GM12878 (cell line): ENCODE measurements around the gene EP400.

ENCODE experiments used
- CTCF ChIP-seq, 3 experiments: IDR thresholded peaks in 2 of 3; conservative IDR thresholded peaks in 1 of 3; 2 replicates each; pipeline ENCODE4 v1.5.1; 2011; ENCODE audit warnings: low read depth in 3 of 3, low read length in 3 of 3, mild to moderate bottlenecking in 3 of 3, control low read depth in 2 of 3, moderate library complexity in 2 of 3, inconsistent platforms in 1 of 3, mixed read lengths in 1 of 3; ENCODE audit not compliant: control insufficient read depth in 2 of 3, insufficient read depth in 1 of 3; ENCODE audit errors: extremely low read depth in 1 of 3
- EP300 ChIP-seq, 2 experiments: fragments of 150-350 bp in 1 of 2; IDR thresholded peaks; 2 replicates each; pipeline ENCODE4 v1.6.1; 2011 to 2012; ENCODE audit warnings: low read depth in 2 of 2, low read length in 2 of 2, borderline replicate concordance in 1 of 2, improper control_type of control experiment in 1 of 2, inconsistent platforms in 1 of 2; ENCODE audit not compliant: control insufficient read depth in 1 of 2
- ESRRA ChIP-seq: IDR thresholded peaks from 2 replicates; pipeline ENCODE4 v1.6.1; 2012; ENCODE audit warnings: mild to moderate bottlenecking, low read length, improper control_type of control experiment
- EZH2 ChIP-seq: IDR thresholded peaks from 2 replicates; pipeline ENCODE4 v1.6.1; 2012; ENCODE audit warnings: low read depth, mild to moderate bottlenecking, control low read depth, inconsistent platforms, low read length, borderline replicate concordance; ENCODE audit not compliant: control insufficient read depth
- FOS ChIP-seq: IDR thresholded peaks from 3 replicates; pipeline ENCODE4 v1.6.1; 2011; ENCODE audit warnings: borderline replicate concordance; ENCODE audit not compliant: insufficient read length; ENCODE audit errors: extremely low read depth
- NFIC ChIP-seq: IDR thresholded peaks from 2 replicates; pipeline ENCODE4 v1.6.1; 2012; ENCODE audit warnings: low read depth, mild to moderate bottlenecking, inconsistent platforms, low read length, moderate library complexity
- POLR2A ChIP-seq: IDR thresholded peaks from 2 replicates; pipeline ENCODE4 v1.6.1; 2011; ENCODE audit warnings: low read depth, mild to moderate bottlenecking, low read length
- REST ChIP-seq: IDR thresholded peaks from 2 replicates; pipeline ENCODE4 v1.6.1; 2012; ENCODE audit warnings: mild to moderate bottlenecking, low read depth, low read length
- TBL1XR1 ChIP-seq: IDR thresholded peaks from 2 replicates; pipeline ENCODE4 v1.6.1; 2012; ENCODE audit warnings: low read depth, low read length, improper control_type of control experiment
- ZNF24 ChIP-seq: fragments of 450-650 bp; IDR thresholded peaks from 2 replicates; pipeline ENCODE4 v1.6.1; 2017; ENCODE audit warnings: antibody characterized with exemption, mild to moderate bottlenecking

GRCh38 chr12:131921866-131922769 lies 27.6 kb upstream of the EP400 start:
- TF ChIP-seq NFIC, result no peak
- TF ChIP-seq FOS, result no peak
- no peak; the same call in 1 of the 2 replicates for TF ChIP-seq POLR2A
- TF ChIP-seq EZH2, result no peak
- TF ChIP-seq REST, result no peak
- no peak for TF ChIP-seq TBL1XR1
- no peak for TF ChIP-seq ESRRA
- no peak for TF ChIP-seq EP300 (IDR thresholded peaks at IDR 0.05; ENCODE audit: borderline replicate concordance in 1 of 2, control insufficient read depth in 1 of 2, low read depth in 2 of 2, low read length in 2 of 2)
- TF ChIP-seq CTCF (IDR thresholded peaks at IDR 0.05 in 2 of 3, conservative IDR thresholded peaks at IDR 0.05 in 1 of 3; ENCODE audit: control insufficient read depth in 2 of 3, extremely low read depth in 1 of 3, insufficient read depth in 1 of 3, low read depth in 3 of 3, low read length in 3 of 3), result no peak
- no peak for TF ChIP-seq ZNF24
